ENCODE results near the gene SMCO4.
"Not testable (repeated sequence)": the region's sequence is repeated elsewhere in the genome, so short reads cannot be mapped to it uniquely, and the experiment has no call there.

SMCO4 gene

DNA sequence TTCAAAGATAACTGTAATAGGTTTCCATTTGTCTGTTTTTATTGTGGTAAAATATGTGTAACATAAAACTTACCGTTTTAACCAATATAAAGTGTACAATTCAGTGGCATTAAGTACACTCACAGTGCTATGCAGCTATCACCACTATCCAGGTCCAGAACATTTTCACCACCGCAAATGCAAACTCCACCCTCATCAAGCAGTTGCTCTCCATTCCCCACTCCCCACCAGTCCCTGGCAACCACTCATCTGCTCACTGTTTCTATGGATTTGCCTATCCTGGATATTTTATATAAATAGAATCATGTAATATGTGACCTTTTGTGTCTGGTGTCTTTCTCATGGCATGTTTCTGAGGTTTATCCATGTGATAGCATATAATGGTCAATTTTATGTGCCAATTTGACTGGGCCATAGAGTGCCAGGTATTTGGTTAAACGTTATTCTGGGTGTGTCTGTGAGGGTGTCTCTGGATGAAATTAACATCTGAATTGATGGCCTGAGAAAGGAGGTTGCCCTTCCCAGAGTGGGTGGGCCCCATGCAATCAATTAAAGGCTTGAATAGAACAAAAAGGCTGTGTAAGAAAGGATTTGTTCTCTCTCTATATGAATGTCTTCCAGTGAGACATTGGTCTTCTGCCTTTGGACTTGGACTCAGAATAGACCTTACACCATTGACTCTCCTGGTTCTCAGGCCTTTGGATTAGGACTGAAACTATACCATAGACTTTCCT lies 17.2 kb upstream of the SMCO4 start:
- no peak for DNase-seq (ENCODE audit: low spot score)

DNA sequence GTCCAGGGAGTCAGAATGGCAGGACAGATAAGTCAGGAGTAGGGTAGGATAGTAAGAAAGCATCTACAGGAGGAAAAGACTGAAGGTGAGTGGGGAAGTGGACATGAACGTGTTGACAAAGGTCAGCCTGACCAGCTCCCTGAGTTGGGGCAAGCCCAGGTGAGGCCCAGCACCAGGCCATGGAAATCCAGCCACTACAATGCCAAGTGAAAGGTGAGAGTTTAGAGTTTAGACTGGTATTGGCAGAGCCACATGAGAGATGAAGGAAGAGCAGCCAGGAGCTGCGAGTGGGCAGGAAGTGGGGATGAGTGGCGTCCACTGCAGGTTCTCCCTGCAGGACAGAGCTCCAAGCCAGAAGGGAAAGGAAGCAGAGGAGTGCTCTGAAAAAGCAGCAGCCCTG lies 16.5 kb upstream of the SMCO4 start:
- DNase-seq (ENCODE audit: low spot score): no peak

- no peak for DNase-seq (ENCODE audit: low spot score)
Measured at GRCh38 chr11:93552874-93553273, 9.7 kb upstream of the SMCO4 start.

DNA sequence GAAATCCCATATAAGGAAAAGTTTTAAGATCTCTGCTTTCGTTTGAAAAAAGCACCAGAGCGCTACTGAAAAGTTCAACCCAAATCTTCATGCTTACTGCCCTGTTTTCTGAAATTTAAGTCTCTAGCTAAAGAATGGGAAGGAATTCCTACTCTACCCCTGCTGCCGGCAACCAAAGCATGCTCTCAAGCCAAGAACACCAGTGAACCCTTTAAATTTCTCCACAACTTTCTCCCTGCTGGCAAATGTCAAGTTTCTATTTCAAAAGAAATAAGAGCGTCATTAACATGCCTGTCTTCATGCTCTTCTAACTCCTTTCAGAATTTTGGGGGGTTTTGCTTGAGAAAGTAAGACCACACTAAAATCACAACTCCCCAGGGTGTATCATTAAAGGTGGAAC lies 6.8 kb upstream of the SMCO4 start:
- no peak for DNase-seq (ENCODE audit: low spot score)

GRCh38 chr11:93548679-93549319 lies 5.6 kb upstream of the SMCO4 start:
- DNase-seq (ENCODE audit: low spot score): no peak

DNA sequence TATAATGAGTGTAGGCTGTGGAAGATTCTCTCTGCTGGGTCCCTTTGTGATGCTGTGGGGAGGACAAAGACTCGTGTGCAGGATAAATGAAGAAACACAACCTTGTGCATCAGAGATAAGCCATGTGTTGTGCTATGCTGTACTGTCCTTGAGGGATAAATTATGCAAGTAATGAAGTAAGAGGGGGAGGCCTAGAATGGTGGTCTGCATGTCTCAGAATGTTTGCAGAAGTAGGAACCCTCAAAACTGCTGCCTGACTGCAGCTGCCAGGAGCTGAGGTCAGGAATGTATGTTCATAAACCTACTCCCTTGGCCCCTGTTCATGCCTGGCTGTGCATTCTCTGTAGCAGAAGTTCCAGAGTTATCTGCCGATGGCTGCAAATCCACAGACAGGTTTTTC lies 4.6 kb upstream of the SMCO4 start:
- DNase-seq (ENCODE audit: low spot score): no peak

- no peak for DNase-seq (ENCODE audit: low spot score)
Measured at GRCh38 chr11:93547028-93547427, 3.8 kb upstream of the SMCO4 start.

- DNase-seq (ENCODE audit: low spot score): no peak
Measured at GRCh38 chr11:93545566-93545965, 2.4 kb upstream of the SMCO4 start.

DNA sequence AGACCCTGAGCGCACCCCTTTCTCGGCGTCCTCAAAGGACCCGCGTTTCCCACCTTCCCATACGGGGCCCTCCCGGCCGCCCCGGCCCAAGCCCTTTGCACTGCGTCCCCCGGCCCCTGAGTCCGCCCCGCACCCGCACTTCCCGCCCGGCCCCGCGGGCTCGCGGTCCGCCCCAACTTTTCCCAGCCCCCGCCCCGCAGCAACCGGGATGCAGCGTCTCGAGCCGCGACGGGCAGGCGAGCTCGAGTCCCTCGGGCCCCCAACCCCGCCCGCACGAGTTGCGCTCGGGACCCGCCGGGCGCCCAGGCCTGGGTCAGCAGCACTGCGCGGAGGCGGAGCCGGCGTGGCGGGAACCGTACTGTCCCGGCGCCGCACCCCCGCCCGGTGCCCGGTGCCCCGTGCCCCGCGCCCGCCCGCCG lies 371 bp downstream of the SMCO4 start:
- no peak for DNase-seq (ENCODE audit: low spot score)

DNA sequence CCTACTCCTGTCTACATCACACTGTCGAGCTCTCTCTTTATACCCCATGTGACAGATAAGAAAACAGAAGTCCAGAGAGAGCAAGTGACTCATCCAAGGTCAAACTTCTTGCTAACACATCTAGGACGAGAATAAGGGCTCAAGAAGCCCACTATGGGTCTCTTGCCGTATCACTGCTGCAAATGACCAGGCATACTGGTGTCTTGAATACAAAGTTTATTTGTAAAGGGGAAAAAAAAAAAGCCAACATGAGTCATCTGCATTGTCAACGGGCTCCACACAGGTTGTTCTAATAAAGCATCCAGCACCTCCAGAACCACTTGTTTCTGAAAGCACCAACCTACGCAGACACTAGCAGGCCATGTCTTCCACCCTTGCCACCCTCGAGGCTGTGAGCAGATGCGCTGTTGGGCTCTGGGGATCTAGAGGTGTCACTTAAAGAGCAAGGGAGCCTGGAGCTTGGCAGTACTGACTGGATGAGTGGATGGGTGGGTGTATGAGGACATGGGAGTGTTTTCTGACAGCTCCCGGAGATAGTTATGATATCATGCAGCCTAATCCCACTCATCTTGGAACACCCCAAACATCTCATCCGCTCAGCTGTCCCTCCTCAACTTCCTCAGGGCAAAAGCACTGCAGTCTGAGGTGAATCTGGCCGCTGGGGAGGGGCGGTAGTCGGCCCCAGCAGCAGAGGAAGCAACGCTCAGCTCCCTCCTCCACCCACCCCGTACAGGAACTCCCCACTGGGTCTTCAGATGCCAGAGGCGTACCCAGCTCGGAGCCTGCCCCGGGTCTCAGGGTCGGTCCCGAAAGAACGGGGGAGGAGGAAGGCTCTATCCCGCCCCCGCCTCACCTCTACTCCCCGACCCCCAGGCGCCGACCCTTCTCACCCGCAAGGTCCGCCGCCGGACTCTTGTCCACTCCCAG lies 1.0 kb downstream of the SMCO4 start:
- peak; percentile 62 for DNase-seq (ENCODE audit: low spot score)

GRCh38 chr11:93540896-93541553 lies 2.2 kb downstream of the SMCO4 start:
- no peak for DNase-seq (ENCODE audit: low spot score)

DNA sequence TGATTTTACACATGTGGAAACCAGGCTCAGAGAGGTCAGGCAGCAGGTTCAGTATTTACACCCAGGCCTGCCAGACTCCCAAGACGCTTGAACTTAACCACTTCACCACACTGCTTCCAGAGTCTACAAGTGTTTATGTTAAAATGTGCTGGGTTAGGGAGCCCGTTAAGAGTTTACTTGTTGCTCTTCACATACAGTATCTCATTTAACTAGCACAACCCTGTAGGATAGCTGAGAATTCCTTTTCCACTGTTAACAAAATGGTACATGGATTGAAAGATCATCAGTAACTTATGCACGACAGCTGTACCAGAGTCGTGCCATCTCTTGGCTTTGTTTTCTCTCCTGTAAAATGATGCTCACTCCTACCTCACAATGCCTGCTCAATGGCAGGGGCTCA lies 2.9 kb downstream of the SMCO4 start:
- DNase-seq (ENCODE audit: low spot score): no peak

DNA sequence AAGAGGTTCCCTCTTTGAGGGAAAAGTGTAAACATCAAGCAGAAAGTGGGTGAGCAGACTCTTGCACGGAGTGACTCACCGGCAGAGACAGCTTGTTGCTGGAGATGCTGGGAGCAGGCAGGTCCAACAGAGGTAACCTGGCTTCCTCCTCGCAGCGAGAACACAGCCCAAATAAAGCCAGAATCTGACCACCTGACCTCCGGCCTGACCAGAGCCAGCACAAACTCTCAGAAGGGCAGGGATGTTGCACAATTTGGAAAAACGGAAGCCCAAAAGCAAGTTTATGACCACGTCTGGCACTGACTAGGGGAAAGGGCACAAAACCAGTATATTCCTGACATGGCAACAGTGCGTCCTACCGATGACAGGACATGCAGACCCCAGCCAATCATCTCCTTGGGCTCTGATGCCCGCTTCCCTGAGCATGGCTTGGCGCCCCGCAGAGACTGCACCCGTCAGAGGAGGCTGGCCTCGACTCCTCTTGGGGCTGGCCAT lies 5.4 kb downstream of the SMCO4 start:
- no peak for DNase-seq (ENCODE audit: low spot score)

DNA sequence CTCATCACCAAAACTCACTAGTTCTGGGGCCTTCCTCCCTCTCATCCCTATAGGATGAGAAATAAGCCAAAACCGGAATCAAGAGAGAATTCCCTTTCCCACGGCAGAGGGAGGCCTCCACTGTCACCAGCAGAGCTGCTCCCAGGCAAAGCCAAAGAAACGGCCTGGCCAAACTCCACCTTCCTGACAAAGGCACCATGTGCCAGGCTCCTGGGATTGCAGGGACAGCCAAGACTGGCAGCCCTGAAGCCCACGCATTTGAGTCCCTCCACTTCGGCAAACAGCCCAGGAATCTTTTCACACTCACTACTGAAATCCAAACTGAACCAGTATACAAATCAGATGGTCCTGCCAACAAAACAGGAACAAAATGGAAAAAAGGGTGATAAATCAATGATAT lies 6.1 kb downstream of the SMCO4 start:
- DNase-seq (ENCODE audit: low spot score): no peak

GRCh38 chr11:93536101-93536861 lies 6.9 kb downstream of the SMCO4 start:
- DNase-seq (ENCODE audit: low spot score): no peak

DNA sequence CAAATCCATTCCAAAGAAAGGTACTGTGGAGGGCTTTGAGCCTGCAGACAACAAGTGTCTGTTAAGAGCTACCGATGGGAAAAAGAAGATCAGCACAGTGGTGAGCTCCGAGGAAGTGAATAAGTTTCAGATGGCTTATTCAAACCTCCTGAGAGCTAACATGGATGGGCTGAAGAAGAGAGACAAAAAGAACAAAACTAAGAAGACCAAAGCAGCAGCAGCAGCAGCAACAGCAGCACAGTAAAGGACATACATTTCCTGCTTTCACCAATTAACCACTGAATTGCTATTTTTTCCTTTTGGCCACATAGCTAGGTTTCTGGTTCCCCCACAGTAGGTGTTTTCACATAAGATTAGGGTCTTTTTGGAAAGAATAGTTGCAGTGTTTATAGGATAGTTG lies 7.6 kb downstream of the SMCO4 start:
- not testable (repeated sequence) for DNase-seq (ENCODE audit: low spot score)

DNA sequence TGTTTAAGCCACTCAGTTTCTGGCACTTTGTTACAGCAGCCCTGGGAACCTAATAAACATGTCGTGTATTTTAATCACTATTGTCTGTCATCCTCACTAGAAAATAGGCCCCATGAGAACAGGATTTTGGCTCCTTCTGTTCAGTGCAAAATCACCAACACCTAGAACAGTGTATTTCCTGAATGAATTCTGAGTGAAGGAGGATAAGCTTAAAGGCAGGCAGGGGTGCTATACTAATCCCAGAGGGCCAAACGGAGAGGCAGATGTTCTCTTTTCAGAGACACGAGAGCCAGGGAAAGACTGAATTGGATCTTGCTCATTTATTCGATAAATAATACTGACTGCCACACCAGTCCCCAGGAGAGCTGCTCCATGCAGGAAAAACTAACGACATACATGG lies 10.4 kb downstream of the SMCO4 start:
- no peak for DNase-seq (ENCODE audit: low spot score)

- DNase-seq (ENCODE audit: low spot score): peak; percentile 43
Measured at GRCh38 chr11:93532281-93532789, 10.9 kb downstream of the SMCO4 start.

DNA sequence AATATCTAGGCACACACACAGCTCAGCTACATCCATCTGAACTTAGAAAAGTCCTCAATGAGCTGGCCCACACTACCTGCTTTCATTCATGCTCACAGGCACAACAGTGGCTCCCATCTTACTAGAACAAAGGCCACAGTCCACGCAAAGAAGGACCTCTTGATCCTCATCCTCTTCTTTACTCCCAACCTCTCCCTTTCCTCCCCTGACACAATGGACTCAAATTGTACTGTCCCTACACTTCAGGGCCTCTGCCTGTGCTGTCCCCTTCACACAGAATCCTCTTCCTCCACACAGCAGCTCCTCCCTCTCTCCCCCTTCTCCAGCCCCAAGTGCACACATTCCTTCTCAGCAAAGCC lies 12.7 kb downstream of the SMCO4 start:
- no peak for DNase-seq (ENCODE audit: low spot score)

GRCh38 chr11:93529707-93530467 lies 13.3 kb downstream of the SMCO4 start:
- peak; percentile 47 for DNase-seq (ENCODE audit: low spot score)
